Retinal pigment epithelial cell (primary cell): ENCODE results near the gene SLC27A3.

Source experiments
- DNase-seq: peaks from one replicate; pipeline ENCODE4 v3.0.0-alpha.2; 2010; ENCODE audit warnings: low read depth
- H3K4me3 ChIP-seq: 2 replicates; pipeline ENCODE4 v1.5.1; 2011; ENCODE audit warnings: mild to moderate bottlenecking, low read length, control low read depth, moderate library complexity
- CTCF ChIP-seq: conservative IDR thresholded peaks from 2 replicates; pipeline ENCODE4 v1.5.1; 2011; ENCODE audit warnings: low read depth, low read length, control low read depth, inconsistent platforms

The SLC27A3 gene

GRCh38 chr1:153786038-153786790 is 11.0 kb downstream of the SLC27A3 start:
- TF ChIP-seq CTCF: no peak
- no peak for DNase-seq
- no peak overlapping the region for H3K4me3 ChIP-seq

- TF ChIP-seq CTCF: no peak
- no peak for DNase-seq
- H3K4me3 ChIP-seq: no peak overlapping the region
Measured at GRCh38 chr1:153789478-153790034, 14.3 kb downstream of the SLC27A3 start.

- H3K4me3 ChIP-seq: no peak overlapping the region
- DNase-seq: no peak
- no peak for TF ChIP-seq CTCF
Measured at GRCh38 chr1:153790313-153790965, 15.2 kb downstream of the SLC27A3 start.

GRCh38 chr1:153790966-153791647 is 15.9 kb downstream of the SLC27A3 start:
- H3K4me3 ChIP-seq: no peak overlapping the region
- no peak for DNase-seq
- no peak for TF ChIP-seq CTCF

GRCh38 chr1:153791648-153792253 is 16.5 kb downstream of the SLC27A3 start:
- no peak overlapping the region for H3K4me3 ChIP-seq
- TF ChIP-seq CTCF: peak; percentile 12
- DNase-seq: peak; percentile 55

- DNase-seq: no peak
- no peak overlapping the region for H3K4me3 ChIP-seq
- TF ChIP-seq CTCF: no peak
Measured at GRCh38 chr1:153792631-153793041, 17.4 kb downstream of the SLC27A3 start.
